Stimulated activated CD4-positive, alpha-beta T cell treated with anti-CD3 and anti-CD28 coated beads, Interleukin-1b, Interleukin-23, amount 100 ng/mL, for 1 hour (primary cell): ENCODE results near the gene COX7A2.
A peak's percentile ranks its signal among the peaks of the same experiment; 100 is the strongest.

Source experiments
- DNase-seq, 2 donors: peaks; one replicate each; pipeline ENCODE4 v3.0.0-alpha.2; 2020; ENCODE audit warnings: low read depth in 2 of 2

COX7A2 gene

DNA sequence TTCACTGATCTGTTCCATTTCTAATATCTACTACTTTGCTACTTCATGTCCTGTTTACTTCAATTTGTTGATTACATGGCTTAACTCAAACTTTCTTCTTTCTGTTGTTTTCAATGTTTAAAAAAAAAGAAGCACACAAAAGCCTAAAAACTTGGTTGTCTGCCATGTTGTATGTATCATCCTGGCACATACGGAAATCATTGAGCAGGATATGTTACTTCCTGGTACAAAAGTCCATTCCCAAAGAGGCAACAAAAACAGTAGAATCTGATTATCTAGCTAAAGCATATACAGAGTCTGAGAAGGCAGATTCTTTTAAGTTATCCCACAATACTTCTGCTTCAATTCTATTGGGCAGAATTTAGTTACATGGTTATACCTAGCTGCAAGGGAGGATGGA lies 23.2 kb downstream of the COX7A2 start:
- DNase-seq: no peak

DNA sequence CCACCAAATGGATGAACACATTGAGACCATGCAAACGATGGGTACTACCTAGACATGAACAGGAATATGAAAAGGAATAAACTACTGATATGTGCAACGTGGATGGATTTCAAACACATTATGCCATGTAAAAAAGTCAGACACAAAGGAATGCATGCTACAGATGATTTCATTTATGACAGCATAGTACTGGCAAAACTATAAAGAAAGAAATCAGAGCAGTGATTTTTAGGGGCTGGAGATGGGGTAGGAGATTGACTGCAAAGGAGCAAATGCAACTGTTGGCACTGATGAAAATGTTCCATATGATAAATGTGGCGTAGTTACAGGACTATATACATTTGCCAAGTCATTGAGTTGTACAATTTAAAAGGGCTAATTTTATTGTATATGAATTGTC lies 24.3 kb downstream of the COX7A2 start:
- DNase-seq: no peak

DNA sequence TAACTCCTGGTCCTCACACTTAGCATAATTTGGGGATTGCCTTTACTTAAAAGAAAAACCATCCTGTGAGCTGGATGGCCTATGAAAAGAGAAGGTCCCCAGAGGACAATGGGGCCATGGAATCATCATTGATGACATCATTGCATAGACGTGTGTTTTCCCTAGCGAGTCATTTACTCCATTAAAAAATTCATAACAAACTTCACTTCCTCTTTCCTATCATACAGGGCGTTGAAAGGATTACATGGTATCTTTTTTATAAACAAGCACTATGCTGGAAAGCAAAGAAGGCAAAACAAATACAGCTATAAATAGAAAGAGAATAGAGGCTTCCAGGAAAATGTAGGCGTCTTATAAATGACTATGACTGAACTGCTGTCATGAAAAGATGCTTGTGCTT lies 26.4 kb downstream of the COX7A2 start:
- DNase-seq: no peak

DNA sequence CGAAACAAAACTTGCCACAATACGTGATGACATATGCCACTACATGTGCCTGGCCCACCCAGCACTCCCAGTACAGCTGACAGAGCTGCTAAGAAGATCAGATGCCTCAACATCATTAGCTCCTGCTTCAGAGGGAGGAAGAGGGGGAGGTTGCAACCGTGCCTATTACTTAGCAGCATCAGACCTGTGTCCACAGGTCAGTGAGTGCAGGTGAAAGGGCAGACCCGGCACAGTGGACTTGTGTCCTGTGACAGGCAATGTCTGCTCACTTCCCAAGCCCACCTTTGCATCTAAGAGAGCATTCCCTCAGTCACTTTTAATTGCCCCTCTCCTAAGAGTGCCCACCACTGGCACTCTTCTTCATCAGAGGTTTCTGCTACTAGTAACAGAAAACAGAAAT lies 28.3 kb downstream of the COX7A2 start:
- no peak for DNase-seq

DNA sequence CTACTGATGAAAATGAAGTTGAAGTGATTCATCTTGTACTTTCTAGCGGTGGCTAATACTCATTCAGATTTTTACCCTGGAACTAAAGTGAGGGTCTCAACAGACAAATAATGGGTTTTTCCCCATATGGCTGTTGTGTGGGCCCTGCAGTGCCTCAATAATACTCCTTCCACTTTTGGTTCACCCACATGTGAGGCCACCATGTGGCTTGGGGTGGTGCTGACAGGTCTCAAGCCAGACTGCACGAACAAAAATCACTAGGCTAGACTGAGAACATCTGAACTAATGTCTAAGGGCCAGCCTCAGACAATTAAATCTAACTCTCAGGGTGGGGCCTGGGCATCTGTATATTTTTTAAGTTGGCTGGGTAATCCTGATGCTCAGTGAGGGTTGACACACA lies 29.9 kb downstream of the COX7A2 start:
- no peak for DNase-seq

DNA sequence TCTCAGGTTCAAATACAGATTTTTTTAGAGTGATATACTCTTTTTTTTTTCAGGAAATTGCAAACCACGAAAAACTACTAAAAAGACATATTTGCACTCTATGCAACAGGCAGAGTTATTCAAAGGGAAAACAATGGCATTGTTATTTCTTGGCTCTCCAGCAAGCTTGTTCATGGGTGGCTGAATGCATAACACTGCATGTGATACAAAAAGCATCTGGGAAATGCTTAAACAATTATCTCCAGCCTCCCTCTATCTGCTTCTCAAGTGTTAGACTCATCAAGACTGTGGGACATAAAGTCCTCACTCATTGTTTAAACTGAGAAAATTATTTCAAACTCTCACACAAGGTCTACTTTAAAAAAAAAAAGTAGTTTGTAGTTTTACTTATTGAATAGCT lies 30.5 kb downstream of the COX7A2 start:
- no peak for DNase-seq

DNA sequence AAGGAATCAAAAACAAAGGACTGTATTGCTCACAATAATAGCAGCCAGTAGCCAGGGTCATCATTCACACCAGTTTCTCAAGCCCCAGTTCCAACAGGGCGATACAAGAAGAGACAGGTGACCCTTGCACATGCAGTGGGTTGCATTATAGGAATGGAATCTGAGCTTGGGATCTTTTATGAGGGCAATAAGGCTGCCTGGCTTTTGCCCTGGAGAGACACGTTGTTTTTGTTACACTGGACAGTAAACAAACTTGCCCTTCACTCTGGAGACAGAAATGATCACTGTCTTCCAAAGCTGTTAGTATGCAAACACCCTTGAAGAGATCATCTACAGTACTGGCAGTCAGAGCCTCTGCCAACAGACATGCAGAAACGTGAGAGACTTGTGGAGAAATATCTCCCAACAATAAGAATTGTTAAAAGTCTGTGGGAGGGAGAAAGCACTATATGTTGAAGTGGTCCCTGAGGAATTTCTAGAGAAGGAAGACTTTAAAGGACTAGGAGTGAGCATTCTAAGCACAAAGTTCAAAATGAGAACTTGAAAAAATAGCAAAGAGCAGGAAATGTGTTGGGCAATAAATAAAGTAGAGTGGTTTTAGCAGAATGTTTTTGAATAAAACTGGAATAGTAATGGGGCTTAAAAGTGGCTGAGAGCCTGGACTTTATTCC lies 31.5 kb downstream of the COX7A2 start:
- no peak for DNase-seq

DNA sequence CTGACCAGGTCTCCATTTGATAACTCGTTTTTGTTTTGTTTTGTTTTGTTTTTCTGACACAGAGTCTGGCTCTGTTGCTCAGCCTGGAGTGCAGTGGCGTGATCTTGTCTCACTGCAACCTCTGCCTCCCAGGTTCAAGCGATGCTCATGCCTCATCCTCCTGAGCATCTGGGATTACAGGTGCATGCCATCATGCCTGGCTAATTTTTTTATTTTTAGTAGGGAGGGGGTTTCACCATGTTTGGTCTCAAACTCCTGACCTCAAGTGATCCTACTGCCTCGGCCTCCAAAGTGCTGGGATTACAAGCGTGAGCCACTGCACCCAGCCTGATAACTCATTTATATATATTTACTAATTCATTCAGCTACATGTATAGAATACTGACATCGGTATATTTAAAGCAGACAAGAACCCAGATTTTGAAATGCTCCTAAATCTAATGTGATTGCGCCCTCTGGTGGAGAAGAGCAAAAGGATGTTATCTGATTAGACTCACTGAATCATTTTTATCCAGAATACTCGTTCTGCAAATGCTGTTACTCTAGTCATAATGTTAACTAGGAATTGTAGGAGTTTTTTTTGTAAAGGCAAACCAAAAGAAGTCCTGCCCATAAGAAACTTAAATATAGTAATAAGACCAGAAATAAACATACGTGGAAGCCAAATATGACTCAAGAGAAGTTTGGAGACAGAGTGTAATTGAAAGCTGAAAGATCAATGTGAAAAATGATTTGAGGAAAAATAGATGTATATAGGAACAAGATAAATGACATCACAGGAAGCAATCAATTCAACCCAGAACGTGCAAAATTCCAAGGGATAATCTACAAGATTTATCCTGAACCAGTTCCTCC lies 32.5 kb downstream of the COX7A2 start:
- DNase-seq: peak in 1 of 2 donors; percentile 15

DNA sequence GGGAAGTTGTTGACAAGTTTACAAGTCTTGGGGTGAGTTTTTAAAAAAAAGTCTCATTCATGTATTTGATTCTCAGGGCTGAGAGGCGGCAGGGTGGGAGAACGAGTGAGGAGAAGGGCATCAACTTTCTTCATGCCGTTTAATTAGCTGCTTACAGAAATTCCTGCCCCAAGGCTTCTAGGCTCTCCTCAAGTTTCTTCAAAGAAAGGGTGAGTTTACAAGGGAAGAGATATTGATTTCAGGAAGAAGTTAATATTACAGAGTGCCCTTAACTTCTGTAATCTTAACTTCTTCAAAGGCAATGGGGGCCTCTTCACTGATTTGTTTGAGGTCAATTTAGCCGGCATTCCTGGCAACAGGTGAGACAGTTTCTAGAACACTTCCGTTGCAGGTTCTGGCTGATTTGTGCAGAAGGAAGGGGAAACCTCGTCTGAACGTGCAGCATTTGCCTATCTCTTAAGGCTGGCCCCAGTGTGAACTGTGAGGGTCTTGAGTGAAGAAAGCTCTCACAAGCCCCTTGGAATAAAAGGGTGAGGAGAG lies 34.3 kb downstream of the COX7A2 start:
- DNase-seq: no peak

DNA sequence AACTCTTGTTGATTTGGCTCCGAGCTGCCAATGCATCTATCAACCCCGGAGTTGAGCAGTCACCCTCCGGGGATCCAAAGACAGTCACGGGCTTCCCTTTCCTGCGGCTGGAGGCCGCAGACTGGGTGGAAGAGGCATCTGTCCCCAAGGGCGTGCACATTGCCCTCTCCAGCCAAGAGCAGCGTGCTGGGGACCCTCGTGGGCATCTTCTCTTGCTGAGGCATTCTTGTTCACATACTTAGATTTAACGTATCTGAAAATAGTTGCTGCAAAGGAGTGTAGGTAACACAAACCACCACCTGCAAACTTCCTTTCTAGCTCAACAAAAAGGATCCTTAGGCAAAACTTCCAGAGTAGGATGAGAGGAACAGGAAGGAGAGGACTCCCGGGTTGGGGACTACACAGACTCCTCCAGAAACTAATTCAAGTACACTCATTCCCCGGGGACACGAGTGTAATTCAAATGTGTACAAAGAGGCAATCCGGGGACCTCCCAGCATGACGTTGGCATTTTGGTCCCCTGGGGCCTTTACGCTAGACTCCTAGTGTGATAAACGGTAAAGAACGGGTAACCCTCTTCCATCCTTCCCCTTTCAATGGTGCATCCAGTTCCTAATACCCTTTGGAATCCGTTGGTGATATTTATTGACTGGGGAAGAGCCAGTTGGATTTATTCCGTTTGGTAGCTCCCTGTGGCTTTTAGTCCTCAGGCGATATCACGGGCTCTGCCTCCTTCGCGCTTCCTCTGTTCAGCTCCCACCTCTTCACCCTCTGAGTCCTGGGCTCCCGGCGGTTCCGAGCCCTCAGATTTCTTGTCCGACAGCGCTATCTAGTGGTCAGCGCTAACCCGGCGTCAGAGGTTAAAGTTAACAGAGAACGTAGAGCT lies 35.1 kb downstream of the COX7A2 start:
- peak; percentile 44 to 78 for DNase-seq

DNA sequence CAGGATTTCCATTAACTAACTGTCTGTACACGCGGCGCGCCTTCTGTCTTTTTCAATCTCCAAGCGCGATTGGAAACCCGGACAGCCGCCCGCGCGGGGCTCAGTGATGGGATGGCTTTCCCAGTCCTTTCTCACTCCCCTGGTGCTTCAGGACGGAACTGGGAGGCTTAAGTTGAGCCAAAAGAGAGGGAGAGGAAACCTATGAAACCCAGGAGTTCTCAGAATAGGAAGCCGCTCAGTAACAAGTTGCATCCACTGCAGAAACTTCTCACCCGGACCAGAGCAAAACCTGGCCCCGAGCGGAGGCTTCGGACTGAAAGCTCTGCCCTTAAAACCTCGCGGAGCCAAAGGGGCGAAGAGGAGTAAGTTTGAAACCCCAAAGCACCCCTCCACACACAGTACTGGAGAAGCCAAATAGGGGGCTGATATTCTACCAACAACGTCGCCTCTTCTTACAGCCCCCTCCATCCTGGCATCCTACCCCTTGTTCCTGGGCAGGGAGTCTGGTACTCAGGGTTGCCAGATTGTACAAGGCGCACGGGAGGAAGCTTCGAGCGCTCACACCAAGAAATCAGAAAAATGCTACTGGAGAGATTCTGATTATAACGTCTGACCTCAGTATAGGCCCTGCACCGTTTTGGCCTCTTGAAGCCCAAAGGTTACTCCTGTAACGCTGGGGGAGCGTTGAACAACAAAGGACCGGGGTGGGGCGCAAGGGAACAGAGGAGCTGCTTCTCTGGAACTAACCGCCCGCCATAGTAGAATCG lies 36.8 kb downstream of the COX7A2 start:
- DNase-seq: no peak

DNA sequence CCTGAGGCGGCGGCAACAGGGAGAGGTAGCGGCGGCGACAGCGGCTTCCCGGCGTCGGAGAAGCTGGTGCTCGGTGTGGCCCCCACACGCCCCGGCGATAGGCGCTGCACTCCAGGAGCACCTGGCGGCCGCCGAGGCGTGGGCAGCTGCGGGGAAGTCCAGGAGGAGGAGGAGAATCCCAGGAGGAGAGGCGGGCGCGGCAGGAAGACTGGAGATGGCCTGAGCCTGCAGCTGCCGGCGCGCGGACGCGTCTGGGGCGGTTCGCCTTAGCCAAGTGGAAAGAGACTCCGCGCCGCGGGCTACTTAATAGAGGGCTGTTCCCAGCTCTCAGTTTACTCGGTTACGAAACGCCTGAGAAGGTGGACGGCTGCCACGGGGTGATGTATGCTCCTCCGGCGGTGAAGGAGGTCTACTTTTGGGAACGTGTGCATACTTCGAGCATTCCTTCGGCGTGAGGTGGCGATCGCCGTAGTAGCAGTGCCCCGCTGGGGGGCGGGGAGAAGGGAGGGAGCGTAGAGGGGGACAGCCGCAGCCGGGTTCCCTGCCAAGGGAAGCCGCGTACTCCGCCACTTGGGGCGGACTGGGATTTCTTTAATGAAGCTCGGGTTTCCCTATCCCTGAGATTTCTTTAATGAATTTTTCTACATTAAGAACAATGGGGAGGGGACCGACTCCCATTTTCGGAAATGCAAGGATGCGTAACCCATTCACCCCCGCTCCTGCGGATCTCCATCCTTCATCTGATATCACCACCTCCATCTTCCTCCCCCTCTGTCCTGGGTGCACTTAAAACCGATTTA lies 37.6 kb downstream of the COX7A2 start, which contains the start of gene COL12A1:
Gene COL12A1 (minus strand): TSS at position 278 of the 800 bp plus-strand sequence. CDS start 3,261 bp downstream, outside the sequence.
- DNase-seq: no peak

DNA sequence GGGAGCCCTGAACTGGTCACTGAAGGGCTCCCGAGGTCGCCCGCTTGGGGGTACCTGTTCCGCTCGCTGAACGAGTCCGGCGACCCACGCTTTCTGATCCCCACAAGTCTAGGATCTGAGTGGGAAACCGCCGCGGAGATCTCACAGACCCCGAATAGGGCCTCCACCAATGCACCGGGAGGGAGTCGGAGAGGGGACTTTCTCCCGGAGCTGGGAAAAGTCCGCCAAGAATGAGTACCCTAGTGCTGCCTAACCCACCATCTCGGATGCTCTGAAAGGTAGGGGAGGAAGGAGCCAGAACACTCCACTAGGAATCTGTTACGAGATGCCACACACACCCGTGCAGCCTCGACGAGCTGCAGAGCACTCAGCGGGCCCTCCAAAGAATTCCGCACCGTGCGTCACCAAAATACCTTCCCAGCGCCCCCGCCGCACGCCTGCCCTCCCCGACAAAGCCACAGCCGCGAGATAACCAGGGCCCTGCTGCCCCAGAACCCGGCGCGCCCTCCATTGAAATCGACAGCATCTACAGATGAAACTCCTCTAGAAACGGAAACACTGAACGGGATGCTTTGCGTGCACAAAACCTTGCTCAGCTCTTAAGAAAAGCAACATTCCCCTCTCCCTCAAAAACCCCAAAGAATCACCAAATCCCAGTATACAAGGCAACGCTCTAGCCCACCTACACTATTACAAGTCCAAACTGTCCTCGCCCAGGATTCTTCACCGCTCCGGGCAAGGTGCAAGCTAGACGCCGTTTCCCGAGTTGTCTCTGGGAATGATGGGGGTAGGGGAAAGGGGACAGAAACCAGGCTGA lies 38.4 kb downstream of the COX7A2 start:
- DNase-seq: no peak

DNA sequence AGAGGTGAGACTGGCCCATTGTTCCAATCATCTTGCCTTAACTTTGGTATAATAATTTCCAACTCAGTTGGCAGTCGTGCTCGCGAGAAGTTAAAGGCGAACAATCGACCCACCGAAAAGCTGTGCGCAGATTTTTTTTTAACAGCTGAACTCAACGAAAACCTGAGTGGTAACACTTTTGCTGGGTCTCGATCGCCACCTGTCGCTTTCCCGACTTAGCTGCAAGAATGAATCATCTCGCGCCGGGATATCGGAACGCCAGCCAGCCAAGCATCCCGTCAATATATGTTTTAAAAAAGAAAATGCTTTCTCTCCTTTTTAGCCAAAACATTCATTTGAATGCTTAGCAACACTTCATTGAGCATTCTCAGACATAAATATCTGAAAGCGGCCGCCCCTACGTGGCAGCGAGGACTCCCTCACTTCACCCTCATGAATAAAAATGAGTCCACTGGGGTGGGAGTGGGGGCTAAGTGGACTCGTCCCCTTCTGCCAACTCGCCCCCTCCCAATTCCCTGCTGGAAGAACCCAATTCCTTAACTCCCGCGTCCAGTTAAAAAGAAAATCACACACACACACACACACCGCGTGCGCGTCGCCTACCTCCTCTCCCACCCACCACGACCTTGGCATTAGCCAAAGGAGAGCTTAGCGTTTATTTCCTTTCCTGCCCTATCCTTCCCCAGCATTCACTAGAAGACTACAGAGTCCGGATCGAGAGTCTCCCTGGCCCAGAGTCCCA lies 39.2 kb downstream of the COX7A2 start:
- no peak for DNase-seq

DNA sequence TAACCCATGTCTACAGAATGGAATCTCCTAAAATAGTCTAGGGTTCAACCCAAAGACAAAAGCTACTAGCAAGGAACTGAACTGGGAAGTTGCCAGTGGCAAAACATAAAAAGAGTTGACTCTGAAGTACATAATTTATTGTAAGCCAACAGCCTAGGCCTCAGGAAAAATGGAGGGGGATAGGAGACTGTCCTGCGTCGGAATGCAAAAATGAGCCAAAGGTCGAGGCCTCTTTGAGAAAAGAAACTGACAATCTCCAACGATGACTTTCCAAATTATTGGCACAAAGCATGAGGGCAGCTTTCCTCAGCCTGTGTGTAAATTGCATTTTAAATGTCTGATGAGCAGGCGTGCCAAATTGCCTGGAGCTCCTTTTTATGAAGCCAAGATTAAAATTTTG lies 39.9 kb downstream of the COX7A2 start:
- DNase-seq: no peak

DNA sequence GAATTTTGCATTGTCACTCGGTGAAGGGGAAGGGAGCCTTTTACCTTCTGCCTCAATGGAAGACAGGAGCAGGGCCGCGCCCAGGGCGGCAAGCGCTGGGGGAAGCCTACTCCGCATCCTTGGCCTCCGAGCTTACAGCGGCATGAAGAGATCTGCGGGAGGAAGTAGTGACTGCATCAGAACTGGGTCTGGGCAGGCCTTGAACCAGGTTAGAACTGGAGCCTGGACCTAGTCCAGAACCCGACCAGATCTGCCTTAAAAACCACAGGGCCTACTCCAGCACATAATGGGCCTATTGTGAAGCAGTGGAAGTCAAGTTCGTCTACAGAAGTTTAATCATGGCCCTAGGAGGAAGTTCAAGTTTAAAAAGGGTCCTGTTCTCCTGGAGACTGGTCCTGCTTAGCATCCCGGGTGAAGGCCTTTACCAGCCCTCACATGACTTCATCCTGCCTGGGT lies 40.9 kb downstream of the COX7A2 start:
- DNase-seq: no peak

DNA sequence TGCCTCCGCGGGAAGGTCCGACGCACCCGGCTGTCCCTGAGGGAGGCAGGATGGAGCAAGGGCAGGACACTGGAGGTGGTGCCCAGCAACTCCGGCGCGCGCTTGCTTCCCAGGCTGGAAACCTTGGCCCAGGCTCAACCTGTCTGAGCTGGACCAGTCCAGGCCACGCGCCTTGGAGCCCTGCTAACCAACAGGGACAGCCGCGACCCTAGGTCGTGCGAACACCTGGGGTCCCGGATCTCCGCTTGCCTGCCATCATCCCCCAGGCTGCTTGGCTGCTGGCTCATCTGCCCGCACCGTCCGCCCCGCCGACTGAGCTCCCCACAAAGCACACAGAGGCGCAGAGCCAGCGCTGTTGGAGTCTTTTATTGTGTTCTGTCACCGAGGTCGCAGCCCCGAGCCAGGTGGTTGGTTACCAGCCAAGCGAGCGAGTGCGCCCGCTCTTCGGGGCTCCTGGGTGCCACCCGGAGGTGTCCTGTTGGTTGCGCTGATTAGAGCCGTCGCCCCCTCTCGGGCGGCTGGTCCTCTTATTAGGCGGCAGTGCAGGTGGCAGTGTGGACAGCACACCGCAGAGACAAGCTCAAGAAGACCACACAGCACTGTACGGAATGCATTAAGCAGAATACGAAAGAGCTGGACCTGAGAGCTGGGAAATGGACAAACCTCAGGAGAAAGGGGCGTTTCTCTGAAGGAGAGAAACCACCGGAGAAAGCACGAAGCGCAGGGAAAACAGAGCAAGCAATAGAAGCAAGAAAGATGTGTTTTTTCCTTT lies 41.5 kb downstream of the COX7A2 start:
- no peak for DNase-seq

DNA sequence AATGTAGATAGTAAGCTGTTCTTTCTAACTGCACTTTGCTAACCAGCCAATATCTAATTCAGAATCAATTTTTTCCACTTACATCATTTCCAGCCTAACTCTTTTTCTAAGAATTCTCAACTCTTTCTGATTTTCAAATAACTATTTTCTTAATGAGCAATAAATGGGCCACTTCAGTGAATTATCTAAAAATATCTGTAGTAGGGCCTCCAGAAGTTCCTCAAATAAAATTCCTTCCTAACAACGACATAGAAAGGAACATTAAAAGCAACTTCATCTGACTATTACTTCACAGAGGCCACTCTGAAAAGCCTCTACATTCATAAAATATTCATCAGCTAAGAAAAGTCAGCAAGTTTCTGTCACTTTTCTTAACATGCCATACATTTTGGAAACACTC lies 42.6 kb downstream of the COX7A2 start:
- no peak for DNase-seq
